Measurements from ENCODE around the gene PDE4D.
"Not testable (repeated sequence)": the region's sequence is repeated elsewhere in the genome, so short reads cannot be mapped to it uniquely, and the experiment has no call there.

PDE4D gene

DNA sequence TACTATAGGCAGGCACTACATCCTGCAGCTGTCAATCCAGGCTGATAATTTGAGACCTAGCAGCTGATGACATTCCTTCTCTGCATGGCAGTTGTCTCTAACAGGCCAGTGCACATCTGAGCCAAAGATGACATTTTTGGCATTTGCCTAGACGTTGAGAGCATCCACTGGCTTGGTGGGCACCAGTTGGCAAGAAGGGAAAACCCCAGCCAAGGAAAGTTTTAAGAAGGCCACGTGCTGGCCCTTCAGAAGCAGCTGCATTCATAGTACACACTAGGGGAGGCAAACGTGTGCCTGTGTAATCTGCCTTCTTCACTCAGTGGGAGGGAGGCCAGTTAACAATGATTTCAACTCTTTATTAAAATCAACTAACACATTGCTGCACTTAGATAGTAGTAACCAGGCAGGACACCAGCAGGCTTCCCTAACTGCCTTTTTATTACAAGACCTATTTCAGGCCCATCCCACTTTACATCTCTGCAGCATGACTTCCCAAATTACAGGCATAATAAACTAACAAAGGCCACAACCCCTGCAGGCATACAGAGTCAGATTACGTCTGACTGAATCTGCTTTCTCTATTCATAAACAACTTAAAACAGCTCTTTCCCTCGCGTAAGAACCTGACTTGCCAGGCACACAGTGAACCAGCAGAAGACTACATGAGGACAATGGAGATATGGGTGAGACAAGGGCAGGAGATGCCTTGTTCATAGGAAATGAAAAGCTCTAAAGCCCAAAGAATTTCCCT, 576.3 kb downstream of the PDE4D start:
- DNase-seq = no peak

DNA sequence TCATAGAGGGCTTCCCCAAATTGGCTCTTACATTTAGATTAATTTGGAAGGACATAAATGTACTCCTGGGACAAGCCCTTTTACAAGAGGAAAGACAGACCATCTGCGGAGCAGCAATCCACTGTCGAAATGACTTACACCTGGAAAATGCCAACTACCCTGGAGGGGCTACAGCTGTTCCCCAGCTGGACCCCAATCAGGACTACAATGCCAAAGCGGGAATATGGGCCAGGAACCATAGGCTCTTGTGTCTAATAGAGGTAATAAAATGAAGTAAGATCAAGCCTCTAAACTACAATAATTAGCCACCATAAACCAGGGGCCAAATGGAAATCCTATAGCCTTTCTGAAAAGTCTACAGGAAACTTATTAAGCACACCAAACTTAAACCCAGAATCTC, 581.3 kb downstream of the PDE4D start:
- no peak for DNase-seq

DNA sequence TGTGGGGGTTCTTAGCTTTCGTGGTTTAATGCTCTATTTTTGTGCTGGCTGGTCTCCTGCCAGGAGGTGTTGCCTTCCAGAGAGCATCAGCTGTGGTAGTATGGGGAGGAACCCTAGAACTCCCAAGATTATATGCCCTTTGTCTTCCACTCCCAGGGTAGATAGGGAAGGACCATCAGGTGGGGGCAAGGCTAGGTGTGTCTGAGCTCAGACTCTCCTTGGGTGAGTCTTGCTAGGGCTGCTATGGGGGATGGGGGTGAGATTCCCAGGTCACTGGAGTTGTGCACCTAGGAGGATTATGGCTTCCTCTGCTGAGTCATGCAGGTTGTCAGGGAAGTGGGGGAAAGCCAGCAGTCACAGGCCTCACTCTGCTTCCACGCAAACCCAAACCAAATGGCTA, 584.8 kb downstream of the PDE4D start:
- not testable (repeated sequence) for DNase-seq

DNA sequence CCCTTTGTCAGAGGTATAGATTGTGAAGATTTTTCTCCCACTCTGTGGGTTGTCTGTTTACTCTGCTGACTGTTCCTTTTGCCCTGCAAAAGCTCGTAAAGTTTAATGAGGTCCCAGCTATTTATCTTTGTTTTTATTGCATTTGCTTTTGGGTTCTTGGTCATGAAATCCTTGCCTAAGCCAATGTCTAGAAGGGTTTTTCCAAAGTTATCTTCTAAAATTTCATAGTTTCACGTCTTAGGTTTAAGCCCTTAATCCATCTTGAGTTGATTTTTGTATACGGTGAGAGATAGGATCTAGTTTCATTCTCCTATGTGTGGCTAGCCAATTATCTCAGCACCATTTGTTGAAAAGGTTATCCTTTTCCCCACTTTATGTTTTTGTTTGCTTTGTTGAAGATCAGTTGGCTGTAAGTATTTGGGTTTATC, 590.2 kb downstream of the PDE4D start:
- not testable (repeated sequence) for DNase-seq

DNA sequence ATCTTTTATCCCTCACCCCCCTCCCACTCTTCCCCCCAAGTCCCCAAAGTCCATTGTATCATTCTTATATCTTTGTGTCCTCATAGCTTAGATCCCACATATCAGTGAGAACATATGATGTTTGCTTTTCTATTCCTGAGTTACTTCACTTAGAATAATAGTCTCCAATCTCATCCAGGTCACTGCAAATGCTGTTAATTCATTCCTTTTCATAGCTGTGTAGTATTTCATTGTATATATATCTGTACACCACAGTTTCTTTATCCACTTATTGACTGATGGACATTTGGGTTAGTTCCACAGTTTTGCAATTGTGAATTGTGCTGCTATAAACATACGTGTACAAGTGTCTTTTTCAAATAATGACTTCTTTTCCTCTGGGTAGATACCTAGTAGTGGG, 591.0 kb downstream of the PDE4D start:
- DNase-seq = not testable (repeated sequence)

DNA sequence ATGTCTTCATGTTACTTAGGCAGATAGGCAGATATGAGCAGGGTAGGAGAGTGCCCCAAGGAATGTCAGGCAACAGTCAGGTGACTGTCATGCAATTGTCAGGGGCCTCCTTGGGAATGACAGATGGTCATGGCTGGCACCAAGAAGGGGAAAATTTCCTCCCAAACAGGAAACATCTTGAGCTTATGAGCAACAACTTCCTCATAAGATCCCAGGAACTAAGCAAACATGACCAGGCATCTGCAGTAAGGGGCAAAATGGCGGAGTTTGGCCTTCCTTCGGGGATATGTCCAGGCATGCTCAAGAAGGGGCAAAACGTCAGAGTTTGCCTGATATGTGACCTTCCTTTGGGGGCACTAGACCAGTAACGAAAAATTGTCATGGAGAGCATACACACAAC, 591.8 kb downstream of the PDE4D start:
- no peak for DNase-seq

DNA sequence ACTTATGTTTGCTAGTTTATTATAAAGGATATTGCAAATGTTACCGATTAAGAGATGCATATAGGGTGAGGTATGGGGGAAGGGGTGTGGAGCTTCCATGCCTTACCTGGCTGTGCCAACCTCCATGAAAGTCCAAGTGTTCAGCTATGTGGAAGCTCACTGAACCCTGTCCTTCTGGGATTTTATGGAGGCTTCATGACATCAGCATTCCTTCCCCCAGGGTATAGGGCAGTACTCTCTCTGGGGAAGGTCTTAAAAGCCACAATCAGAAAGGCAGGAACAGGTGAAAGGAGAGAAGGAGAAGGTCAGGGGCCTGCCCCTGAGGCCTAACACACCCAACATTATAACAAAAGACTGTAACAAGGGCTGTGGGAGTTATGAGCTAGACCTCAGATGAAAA, 592.6 kb downstream of the PDE4D start:
- no peak for DNase-seq

DNA sequence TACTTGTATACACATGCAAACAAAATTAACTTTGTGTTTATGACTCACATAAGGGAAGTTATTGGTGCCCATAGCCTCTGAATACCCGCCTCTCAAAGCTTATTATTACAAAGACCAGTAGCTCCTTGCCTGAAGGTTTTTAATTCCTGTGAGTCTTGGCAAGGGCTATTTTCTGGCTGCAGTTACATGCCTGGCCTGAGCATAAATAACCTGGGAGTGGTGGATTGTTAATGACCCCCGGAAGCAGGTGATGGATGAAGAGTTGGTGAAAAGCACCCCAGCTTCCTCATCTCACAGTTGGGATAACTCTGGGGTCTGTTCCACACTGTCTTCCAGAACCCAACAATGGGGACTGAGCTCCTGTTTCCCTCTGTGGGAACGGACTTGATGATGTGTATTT, 594.5 kb downstream of the PDE4D start:
- no peak for DNase-seq

DNA sequence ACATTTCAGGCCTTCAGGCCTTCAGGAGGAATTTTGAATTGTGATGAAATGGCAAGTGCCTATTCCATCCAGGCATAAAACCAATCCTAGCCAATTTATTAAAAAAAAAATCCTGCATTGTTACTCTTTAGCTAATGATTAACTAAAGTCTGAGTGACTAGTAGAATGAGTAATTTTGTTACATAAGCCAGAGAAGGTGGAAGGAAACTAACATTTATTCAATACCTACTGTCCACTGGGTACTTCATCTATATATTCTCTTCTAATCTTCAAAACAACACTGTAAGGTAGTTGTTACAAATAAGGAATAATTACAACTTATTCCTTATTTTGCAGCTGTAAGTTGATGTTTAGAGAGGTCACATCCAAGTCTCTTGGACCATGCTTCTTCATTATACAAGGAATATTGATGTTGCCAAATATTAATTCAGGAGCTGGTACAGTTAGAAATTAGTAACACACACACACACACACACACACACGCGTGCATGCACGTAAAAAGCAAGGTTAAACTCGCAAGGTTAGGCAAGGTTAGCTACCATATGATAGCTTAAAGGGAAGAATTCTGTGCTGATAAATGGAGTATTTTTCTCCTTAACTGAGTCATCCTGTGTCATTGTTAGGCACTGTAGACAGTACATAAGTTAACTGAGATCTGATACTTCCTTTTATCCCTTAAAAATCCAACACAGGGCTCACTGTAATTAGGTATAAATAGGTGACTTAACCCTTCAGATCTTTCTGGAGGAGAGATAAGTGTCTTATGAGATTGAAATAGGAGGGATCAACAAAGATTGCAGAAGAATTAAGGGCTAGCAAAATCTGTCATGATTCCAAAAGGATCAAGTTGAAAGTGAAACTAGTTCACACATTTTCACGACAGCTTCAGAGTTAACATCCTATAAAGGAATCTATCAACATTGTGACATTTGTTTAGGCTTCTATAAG, 596.9 kb downstream of the PDE4D start:
- DNase-seq = no peak

DNA sequence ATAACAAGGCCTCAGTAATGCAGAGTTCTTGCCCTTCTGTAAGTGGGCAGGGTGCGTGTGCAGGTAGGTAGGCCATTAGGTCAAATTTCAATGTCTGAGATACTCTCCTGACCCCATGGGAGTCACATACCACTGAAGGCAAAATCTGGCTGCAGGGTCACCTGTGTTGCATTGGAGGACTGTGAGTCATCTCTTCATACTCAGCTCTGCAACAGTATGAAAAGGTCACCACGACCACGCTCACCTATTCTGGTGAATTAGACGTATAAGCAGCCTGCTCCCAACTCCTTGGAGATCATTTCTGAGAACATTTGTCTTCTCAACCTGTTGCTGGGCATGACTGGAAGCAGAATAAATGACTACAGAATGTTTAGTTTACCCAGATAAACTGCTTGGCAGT, 599.8 kb downstream of the PDE4D start:
- DNase-seq = no peak

DNA sequence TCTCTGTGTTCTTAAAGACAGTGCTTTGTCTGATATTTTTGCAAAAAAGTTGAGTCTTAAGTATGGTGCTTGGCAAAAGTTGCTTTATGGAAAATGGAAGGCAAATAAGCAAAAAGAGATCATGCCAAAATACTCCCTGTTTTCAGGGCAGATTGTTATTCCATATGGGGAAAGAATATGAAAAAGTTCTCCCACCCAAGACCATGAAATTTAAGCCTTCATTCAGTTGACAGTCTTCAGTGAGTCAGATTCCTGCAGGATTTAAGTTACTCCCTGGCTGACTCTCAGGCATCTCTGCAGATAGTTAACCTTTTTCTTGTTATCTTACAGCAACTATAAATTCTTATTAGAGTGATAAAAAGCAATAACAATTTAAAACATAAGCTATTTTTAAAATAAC, 601.6 kb downstream of the PDE4D start:
- no peak for DNase-seq

DNA sequence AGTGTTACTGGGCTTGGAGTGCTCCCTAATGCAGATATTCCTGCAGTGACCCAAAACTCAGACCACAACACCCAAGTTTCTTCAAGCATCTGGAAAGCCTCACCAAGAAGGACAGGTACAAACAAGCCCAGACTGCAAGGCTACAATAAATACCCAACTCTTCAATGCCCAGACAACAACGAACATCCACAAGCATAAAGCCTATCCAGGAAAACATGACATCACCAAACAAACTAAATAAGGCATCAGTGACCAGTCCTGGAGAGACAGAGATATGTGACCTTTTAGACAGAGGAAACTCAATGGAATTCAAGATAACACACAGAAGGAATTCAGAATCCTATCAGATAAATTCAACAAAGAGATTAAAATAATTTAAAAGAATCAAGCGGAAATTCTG, 605.6 kb downstream of the PDE4D start:
- no peak for DNase-seq

DNA sequence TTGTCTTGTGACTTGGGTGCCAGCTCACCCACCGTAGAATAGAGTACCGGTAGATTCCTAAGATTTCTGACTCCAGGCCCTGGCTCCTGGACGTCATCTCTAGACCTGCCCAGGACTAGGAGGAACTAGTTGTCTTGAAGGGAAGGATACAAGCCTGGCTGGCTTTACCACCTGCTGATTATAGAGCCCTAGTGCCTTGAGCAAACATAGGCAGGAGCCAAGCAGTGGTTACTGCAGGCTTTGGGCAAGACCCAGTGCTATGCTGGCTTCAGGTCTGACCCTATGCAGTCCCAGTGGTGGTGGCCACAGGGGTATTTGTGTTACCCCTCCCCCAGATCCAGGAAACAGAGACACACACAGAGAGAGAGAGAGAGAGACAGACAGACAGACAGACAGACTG, 606.2 kb downstream of the PDE4D start:
- no peak for DNase-seq

DNA sequence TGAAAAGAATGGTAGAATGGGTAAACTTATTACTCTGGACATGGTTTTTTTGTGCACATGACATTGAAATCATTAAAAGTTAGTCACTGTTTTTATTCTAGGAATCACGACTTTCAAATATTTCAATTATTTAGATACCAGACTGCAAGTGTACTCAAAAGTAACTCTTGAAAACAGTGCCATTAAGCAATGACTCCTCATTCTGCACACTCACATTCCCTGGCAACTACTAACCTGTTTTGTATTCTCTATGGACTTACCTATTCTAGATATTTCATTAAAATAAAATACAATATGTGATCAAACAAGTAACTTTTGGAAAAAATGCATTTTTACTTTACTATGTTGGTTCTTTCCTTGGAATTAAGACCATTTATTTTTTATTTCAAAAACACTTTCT, 607.0 kb downstream of the PDE4D start:
- no peak for DNase-seq

DNA sequence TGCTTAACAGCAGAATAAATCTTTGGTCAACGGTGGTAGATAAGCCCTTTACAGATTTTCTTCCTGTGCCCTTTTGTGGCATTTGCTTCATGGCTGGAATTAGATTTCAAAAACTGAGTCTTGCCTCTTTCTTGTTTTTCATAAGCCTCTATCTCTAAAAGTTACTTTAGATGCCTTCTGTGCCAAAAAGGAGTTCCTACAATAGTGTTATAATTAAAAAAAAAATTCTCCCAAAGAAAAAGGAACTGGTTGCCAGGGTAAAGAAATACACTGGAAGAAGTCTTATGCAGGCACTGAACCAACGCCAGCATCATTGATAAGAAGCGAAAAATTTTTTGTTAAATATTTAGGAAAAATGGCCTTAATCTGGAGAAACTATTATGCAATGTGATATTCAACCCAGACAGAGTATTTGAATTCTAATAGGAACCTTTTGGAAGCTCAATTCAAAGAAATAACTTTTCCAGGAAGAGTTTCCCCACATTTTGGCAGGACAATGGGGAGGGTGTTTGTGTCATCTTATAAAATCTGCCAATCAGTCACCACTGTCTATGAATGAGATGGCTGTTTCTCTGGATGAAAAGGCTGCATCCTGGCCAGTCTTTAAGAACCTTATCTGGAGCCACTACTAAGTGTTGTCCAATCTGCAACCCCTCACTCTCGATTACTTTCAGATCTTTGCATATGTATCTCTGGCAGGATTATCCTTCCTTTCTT, 608.1 kb downstream of the PDE4D start:
- DNase-seq = no peak

DNA sequence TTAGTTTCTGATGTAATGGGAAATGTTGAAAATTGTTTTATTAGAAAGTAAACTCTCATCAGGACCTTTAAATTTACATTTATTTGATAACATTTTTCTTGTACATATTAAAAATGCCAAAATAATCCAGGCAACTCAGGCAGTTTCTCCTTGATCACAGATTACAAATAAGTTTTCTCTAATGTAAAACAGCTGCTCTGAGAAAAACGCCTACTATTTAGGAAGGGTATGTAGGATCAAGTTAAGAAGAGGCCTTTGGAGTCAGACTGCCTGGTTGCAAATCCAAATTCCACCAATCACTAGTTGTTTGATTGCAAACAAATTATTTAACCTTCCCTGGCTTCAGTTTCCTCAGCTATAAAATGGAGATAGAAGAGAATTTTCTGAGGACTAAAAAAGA, 610.8 kb downstream of the PDE4D start:
- DNase-seq = no peak

DNA sequence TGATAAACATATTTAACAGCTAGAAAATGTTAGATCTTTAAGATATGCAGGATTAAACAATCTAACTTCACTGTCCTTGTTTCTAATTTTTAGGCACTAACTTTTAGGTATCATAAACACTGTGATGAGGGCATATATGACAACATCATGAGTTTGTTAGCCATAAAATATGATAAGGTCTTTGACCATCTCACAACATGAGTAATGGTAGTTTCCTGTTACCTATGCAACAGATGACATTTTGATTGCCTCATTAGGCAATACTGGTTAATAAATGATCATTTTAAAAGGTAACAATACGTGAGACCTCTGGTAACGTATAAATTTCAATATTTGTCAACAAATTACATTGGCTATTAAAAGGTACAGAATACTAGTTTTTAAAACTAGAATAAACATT, 613.5 kb downstream of the PDE4D start:
- no peak for DNase-seq

DNA sequence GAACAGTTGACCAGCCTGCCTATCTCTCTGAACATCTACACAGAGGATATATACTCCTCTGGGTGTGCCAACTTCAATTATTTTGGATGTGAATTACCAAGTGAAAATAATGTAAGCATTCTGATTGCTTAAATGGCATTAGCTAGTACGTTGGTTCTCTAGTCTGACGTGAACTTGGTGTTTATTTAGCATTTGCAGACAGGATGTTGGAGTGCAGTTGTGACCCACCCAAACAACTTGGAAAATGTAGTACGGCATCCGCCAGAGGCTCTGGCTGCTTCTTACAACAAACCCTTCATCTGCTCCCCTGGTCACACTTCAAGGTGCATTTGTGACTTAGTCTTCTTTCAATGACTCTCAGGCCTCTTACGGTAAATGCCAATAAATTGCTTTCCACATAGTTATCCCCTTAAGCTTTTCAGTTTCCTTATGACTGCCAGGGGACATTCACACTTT, 616.6 kb downstream of the PDE4D start:
- DNase-seq = no peak

DNA sequence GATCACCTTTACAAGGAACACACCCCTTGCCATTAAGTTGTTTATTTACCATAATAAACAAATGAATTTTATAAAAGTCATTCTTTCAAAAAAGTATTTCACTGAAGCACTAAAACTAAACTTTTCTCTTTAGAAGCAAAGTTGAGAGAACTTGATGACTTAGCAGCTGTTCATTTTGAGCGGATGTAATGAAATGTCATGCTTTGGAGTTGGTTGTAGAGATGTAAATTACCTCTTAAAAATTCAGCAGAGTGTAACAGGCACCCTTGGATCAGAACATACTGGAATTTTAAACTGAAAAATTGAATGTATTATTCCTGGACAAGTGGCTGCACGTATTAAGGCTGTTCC, 617.2 kb downstream of the PDE4D start:
- no peak for DNase-seq

DNA sequence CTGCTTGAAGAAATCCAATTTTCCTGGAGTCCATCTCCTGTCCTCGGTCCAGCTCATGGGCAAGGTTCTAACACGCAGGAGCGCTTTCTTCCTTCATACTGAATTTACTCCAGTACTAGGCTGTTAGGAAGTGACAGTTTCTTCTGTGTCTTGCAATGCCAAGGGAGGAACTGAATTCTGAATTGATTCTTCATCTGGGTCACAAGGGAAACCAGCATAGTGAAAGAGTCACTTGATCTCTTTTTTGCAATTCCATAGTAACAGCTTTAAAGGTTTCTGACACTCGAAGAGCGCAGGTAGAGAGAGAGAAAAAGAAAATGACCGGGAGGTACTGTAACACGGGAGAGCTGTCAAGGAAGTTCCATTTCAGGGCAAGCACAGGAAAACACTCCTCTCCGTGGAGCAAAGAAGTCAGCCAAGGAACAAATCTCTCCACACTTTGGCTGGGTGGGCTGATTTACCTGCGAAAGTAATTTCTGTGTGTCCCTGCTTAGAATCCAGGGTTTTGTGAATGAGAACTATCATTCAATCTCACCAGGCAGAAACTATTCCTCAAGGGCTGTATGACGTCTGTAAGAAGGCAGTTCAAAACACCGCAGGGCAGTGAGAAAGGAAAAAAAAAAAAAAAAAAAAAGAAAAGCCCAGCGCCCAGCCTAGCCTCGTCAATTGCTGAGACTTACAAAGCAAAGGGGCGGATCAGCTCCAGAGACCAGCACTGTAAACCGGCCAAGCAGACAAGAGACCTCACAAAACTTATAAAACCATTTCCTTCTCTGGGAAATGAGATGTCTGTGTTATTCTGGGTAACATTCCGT, 617.8 kb downstream of the PDE4D start:
- no peak for DNase-seq

DNA sequence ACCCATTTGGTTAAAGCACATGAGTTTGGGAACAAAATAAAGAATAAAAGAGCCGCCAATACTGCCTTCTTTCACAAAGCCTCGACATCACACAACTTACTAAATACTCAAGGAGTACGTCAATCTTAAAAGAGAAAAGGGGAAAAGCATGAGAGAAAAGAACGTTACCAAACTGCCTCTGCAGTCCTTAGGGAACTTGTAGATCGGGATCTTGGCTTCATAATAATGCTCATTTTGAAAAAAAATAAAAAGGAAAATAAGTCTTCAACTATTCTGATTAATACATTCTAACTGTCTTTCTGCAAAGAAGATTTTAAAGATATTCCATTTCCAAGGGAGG, 618.4 kb downstream of the PDE4D start:
- no peak for DNase-seq

DNA sequence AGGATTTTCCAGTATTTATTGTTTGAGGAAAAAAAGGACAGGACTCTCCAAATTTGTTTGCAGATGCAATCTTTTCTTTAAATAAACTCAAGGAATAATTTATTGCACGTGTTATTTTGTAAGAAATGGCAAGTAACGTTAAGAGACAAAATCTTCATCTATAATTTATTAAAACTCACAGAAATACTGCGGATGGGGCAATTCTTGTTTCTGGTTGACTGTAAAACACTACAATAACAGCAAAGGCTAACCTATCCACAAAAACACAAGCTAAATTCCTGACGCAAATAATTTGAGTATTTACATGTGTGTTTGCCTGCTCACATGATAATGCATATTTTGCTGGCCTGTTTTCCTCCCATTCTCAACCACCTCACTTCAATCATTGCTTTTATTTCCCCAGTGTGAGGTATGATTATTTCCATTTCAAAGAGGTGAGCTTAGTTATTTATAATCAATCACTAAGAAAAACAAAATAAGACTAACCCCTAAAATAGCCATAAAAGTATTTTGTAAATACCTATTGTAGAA, 619.4 kb downstream of the PDE4D start:
- no peak for DNase-seq

All from central memory CD4-positive, alpha-beta T cell (primary cell).